BLaER1 (cell line): Measurements from ENCODE around the gene APBA2.

Experiments
- H3K27ac ChIP-seq: shearing (Covaris generic); formaldehyde crosslinking; 2 replicates; pipeline ENCODE4 v1.8.1; 2022
- H3K27me3 ChIP-seq: shearing (Covaris generic); formaldehyde crosslinking; 2 replicates; pipeline ENCODE4 v1.8.1; 2022
- H3K36me3 ChIP-seq: shearing (Covaris generic); formaldehyde crosslinking; 2 replicates; pipeline ENCODE4 v1.8.1; 2022
- H3K4me1 ChIP-seq: shearing (Covaris generic); formaldehyde crosslinking; 2 replicates; pipeline ENCODE4 v1.8.1; 2022
- H3K4me2 ChIP-seq: shearing (Covaris generic); formaldehyde crosslinking; 2 replicates; pipeline ENCODE4 v1.8.1; 2022
- H3K4me3 ChIP-seq: shearing (Covaris generic); formaldehyde crosslinking; 2 replicates; pipeline ENCODE4 v1.8.1; 2022
- H3K9ac ChIP-seq: shearing (Covaris generic); formaldehyde crosslinking; 2 replicates; pipeline ENCODE4 v1.8.1; 2022
- H3K9me3 ChIP-seq: shearing (Covaris generic); formaldehyde crosslinking; 2 replicates; pipeline ENCODE4 v1.8.1; 2022
- H4K20me1 ChIP-seq: shearing (Covaris generic); formaldehyde crosslinking; 2 replicates; pipeline ENCODE4 v1.8.1; 2022
- Cebpa-rat ChIP-seq: shearing (Covaris generic); IDR thresholded peaks from 2 replicates; pipeline ENCODE4 v1.8.1; 2022

Gene APBA2

GRCh38 chr15:29106551-29107290, 220.9 kb downstream of the APBA2 start:
- Histone ChIP-seq H3K36me3 (peaks cover 34% of the 10 kb centered on the region; the same call in 1 of the 2 replicates), H4K20me1 (0 out of 2 replicates have a peak, but pooled peaks cover 6% of the 10 kb centered on the region), H3K4me1 (peaks cover 13% of the 10 kb centered on the region; the same call in 1 of the 2 replicates), H3K9ac (no peak overlapping the region), H3K4me3 (no peak overlapping the region), H3K9me3 (no peaks in the 10 kb centered on the region), H3K27me3 (no peaks in the 10 kb centered on the region), H3K27ac (no peak overlapping the region), H3K4me2 (no peak overlapping the region)
- no peak for TF ChIP-seq Cebpa-rat

DNA sequence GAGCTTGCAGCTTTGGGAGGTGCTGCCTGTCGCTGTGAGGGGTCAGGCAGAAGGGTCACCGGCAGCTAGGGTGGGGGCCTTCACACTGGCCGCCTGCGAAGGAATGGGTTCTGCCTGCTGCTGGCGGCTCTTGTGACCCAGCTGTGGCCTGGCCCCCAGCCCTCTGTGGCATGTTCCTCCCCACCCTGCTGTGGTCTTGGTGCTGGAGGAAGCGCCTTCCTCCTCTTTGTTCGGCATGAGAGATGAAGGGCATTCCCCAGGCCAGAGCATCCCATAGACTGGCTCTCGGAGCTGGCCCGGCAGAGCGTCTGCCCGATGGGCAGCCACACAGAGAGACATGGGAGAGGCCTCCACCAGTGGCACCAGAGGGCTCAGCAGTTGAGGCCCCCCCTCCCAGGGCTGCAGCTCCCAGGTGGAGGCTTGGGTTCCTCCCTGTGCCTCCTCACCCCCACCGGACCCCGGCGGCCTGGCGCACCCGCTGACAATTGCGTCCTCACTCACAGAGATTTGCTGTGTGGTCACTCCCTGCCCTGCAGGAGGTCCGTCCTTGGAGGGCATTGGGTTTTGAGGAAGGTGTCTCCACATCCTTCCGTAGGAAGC, 221.6 kb downstream of the APBA2 start:
- H4K20me1 ChIP-seq = 0 out of 2 replicates have a peak, but pooled peaks cover 6% of the 10 kb centered on the region
- no peak for TF ChIP-seq Cebpa-rat
- peaks cover 13% of the 10 kb centered on the region; the same call in 1 of the 2 replicates for H3K4me1 ChIP-seq
- peaks cover 34% of the 10 kb centered on the region; the same call in 1 of the 2 replicates for H3K36me3 ChIP-seq
- no peaks in the 10 kb centered on the region for H3K9me3 ChIP-seq
- H3K4me3 ChIP-seq = no peak overlapping the region
- no peak overlapping the region for H3K4me2 ChIP-seq
- no peaks in the 10 kb centered on the region for H3K27me3 ChIP-seq
- no peak overlapping the region for H3K27ac ChIP-seq
- no peak overlapping the region for H3K9ac ChIP-seq

- Histone ChIP-seq H3K4me2 (no peak overlapping the region), H3K4me1 (peaks cover 13% of the 10 kb centered on the region; the same call in 1 of the 2 replicates), H4K20me1 (0 out of 2 replicates have a peak, but pooled peaks cover 6% of the 10 kb centered on the region), H3K36me3 (peaks cover 34% of the 10 kb centered on the region; the same call in 1 of the 2 replicates), H3K9me3 (no peaks in the 10 kb centered on the region), H3K27me3 (no peaks in the 10 kb centered on the region), H3K9ac (no peak overlapping the region), H3K4me3 (no peak overlapping the region), H3K27ac (no peak overlapping the region)
- TF ChIP-seq Cebpa-rat = no peak
Observed at GRCh38 chr15:29107971-29108645, 222.3 kb downstream of the APBA2 start.

DNA sequence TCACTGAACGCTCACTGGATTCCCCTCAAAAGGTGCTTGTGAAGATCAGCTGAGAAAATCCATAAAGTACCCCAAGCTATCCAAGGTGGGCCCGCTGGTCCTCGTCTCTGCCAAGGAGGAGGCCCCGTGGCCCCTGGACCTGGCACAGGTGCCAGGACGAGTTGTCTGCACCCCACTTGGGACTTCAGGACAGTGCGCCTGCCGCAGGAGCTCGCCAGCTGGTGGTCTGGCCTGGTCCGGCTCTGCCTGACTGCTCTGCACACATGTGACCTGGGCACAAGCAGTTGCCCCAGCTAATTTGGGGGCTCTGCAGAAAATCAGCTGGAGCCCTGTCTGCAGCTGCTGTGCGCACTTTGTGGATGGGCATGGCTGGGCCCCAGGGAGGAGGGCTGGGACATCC, 224.0 kb downstream of the APBA2 start:
- no peak overlapping the region for H3K9ac ChIP-seq
- H3K4me2 ChIP-seq = no peak overlapping the region

DNA sequence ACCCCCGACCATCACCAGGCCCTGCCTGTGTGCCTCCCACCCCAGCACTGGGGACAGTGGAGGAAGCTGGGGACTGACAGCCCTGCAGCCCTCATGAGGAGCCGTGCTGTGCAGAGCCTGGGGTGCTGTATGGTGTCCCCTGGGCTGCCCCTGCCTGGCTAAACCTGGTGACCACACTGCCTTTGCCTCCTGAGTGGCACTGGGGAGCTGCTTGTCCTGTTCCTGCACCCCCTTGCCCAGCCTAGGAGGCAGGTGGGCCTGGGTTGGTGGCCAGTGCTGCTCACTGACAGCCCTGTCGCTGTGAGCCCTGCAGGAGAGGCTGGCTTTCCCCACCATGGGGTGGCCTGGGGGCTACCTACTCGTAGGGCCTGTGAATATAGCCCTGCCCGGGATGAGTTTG, 224.4 kb downstream of the APBA2 start:
- Histone ChIP-seq H3K27me3 (no peaks in the 10 kb centered on the region), H3K9me3 (no peaks in the 10 kb centered on the region), H3K4me1 (peaks cover 8% of the 10 kb centered on the region; the same call in 1 of the 2 replicates), H3K27ac (no peak overlapping the region), H3K36me3 (peaks cover 23% of the 10 kb centered on the region; the same call in 1 of the 2 replicates), H3K9ac (no peak overlapping the region), H3K4me3 (no peak overlapping the region), H4K20me1 (no peaks in the 10 kb centered on the region), H3K4me2 (no peak overlapping the region)
- no peak for TF ChIP-seq Cebpa-rat

More for the DNA sequence above, 224.0 kb downstream of the APBA2 start:
- peaks cover 27% of the 10 kb centered on the region; the same call in 1 of the 2 replicates for H3K36me3 ChIP-seq
- H3K27ac ChIP-seq = no peak overlapping the region
- no peaks in the 10 kb centered on the region for H3K9me3 ChIP-seq
- no peaks in the 10 kb centered on the region for H4K20me1 ChIP-seq
- TF ChIP-seq Cebpa-rat = no peak
- H3K4me1 ChIP-seq = peaks cover 8% of the 10 kb centered on the region; the same call in 1 of the 2 replicates
- H3K27me3 ChIP-seq = no peaks in the 10 kb centered on the region
- no peak overlapping the region for H3K4me3 ChIP-seq

DNA sequence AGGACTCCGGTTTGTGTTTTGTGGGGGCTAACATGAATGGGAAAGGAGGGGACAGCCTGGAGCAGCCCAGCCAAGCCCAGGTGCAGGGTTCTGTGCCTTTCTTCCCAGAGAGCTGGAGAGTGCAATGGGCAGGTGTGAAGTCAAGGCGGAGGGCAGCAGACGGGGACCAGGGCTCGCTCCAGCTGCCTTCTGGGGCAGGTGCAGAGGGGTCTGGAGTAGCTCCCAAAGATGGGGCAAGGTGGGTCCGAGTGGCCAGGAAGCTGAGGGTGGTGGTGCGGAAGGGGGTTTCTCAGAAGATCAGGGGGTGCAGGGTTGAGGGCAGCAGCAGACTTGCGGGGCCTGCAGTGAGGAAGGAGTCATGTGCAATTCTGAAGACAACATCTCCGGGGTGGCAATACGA, 225.0 kb downstream of the APBA2 start:
- Histone ChIP-seq H3K36me3 (peaks cover 17% of the 10 kb centered on the region; the same call in 1 of the 2 replicates), H3K4me1 (peaks cover 10% of the 10 kb centered on the region), H3K27ac (no peak overlapping the region), H3K9ac (no peak overlapping the region), H3K27me3 (no peaks in the 10 kb centered on the region), H3K9me3 (no peaks in the 10 kb centered on the region), H3K4me3 (no peak overlapping the region), H4K20me1 (no peaks in the 10 kb centered on the region), H3K4me2 (no peak overlapping the region)
- TF ChIP-seq Cebpa-rat = no peak

DNA sequence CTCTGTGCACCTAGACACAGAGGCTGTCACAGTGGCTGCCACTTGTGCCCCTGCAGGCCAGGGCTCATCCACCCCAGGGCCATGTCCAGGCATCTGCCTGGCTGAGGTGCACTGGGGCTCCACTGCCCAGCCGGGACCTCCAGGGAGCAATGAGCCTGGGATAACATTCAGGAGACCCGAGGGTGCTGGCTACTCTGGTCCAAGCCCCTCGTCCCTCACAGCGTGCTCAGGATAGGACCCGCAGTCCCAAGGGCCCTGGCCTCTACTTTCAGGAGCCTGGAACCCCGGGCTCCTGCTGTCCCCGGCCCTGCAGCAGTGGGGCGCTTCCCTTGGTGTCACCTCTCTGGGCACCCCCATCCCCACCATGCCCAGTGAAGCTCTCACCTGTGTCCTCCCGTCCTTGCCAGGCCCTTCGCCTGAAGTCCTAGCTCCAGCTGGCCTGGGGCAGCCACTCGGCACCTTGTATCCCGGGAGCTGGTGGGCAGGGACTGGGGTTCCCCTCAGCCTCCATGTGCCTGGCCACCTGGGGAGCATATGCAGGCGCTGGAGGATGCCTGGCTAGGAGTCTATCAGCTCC, 226.0 kb downstream of the APBA2 start:
- Histone ChIP-seq H3K4me3 (no peak overlapping the region), H3K9ac (no peak overlapping the region), H3K36me3 (peaks cover 14% of the 10 kb centered on the region; the same call in 1 of the 2 replicates), H3K27ac (no peak overlapping the region), H3K4me1 (peaks cover 14% of the 10 kb centered on the region), H3K4me2 (no peak overlapping the region), H4K20me1 (no peaks in the 10 kb centered on the region), H3K9me3 (no peaks in the 10 kb centered on the region), H3K27me3 (no peaks in the 10 kb centered on the region)
- no peak for TF ChIP-seq Cebpa-rat

DNA sequence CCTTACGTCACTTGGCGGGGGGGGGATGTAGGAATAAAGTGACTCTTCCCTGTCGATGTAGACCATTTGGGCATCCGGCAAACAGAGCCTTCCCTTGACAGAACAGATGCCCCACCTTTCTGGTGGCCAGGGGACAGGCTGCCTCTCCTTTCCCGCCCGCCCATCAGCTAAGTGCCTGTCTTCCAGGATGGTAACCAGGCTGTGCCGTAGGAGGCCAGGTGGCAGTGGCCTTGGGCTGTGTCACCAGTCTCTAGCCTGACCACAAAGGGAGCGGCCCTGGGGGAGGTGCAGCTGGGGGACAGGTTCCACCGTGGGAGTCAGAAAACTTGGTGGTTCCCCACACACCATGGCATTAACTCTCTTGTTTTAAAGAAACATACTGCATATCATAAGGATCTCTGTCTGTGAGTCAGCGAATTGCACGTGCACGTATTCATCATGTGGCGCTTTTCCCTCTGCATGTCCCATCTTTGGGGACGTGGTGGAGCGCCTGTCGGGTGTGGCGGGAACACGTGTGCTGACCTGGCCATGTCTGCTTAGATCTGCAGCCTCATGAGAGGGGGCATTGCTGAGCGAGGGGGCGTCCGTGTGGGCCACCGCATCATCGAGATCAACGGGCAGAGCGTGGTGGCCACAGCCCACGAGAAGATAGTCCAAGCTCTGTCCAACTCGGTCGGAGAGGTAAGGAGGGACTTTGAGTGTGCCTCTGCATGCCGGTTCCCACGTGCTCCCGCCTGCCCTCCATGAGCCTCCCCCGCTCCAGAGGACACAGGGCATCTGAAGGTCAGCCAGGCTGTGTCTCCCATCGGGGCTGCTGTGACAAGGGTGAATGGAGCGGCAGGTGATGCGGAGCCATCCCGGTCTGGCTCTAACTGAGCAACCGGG, 227.8 kb downstream of the APBA2 start:
- Histone ChIP-seq H3K9ac (no peak overlapping the region), H3K4me1 (peaks cover 14% of the 10 kb centered on the region)
- TF ChIP-seq Cebpa-rat = no peak

More for the DNA sequence above, 227.8 kb downstream of the APBA2 start:
- H3K36me3 ChIP-seq = no peaks in the 10 kb centered on the region; the same call in 1 of the 2 replicates
- H3K4me3 ChIP-seq = no peak overlapping the region
- no peak overlapping the region for H3K4me2 ChIP-seq
- H3K27ac ChIP-seq = no peak overlapping the region
- no peaks in the 10 kb centered on the region for H3K27me3 ChIP-seq
- no peaks in the 10 kb centered on the region for H4K20me1 ChIP-seq
- no peaks in the 10 kb centered on the region for H3K9me3 ChIP-seq
